ENCODE data around the gene NCS1.

DNA sequence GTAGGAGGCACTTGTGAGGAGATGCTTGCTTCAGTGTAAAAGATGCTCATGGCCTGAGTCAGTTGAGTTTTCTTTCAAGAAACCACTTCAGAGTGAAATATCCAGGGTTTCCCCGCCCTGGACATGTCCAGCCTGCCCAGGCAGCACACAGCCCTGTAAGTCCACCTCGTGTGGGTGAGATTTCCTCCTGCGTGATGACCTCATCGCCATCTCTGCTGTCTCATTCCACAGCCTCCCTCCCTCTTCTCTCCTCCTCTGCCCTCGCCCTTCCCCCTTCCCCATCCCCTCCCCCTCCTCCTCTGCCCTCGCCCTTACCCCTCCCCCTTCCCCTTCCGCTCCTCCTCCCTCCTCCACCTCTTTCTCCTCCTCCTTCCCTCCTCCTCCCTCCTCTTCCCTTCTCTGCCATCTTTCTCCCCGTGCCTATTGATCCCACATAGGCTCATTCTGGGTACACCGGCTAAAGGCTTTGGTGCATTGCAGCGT, 34.0 kb upstream of the NCS1 start:
- TF ChIP-seq, protein P1, sequence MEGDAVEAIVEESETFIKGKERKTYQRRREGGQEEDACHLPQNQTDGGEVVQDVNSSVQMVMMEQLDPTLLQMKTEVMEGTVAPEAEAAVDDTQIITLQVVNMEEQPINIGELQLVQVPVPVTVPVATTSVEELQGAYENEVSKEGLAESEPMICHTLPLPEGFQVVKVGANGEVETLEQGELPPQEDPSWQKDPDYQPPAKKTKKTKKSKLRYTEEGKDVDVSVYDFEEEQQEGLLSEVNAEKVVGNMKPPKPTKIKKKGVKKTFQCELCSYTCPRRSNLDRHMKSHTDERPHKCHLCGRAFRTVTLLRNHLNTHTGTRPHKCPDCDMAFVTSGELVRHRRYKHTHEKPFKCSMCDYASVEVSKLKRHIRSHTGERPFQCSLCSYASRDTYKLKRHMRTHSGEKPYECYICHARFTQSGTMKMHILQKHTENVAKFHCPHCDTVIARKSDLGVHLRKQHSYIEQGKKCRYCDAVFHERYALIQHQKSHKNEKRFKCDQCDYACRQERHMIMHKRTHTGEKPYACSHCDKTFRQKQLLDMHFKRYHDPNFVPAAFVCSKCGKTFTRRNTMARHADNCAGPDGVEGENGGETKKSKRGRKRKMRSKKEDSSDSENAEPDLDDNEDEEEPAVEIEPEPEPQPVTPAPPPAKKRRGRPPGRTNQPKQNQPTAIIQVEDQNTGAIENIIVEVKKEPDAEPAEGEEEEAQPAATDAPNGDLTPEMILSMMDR (conservative IDR thresholded peaks at IDR 0.05; ENCODE audit: low read depth, low read length) = no peak
- no peak for TF ChIP-seq EZH2 (IDR thresholded peaks at IDR 0.05; ENCODE audit: borderline replicate concordance, low read depth, low read length, poor library complexity, severe bottlenecking)
